ENCODE data around the gene XPO1.

The XPO1 gene

GRCh38 chr2:61566566-61566965 lies 28.4 kb upstream of the XPO1 start:
- H3K27ac Mint-ChIP-seq, result no peak overlapping the region
- H3K36me3 Mint-ChIP-seq (ENCODE audit: low read depth), result no peaks in the 10 kb centered on the region
- no peak for TF ChIP-seq CTCF (IDR thresholded peaks at IDR 0.05)
- no peaks in the 10 kb centered on the region for H3K4me1 Mint-ChIP-seq
- H3K27me3 Mint-ChIP-seq (ENCODE audit: low read depth, poor library complexity), result peaks cover 15% of the 10 kb centered on the region
- H3K4me3 Mint-ChIP-seq, result no peak overlapping the region
- no peak for DNase-seq
- H3K9me3 Mint-ChIP-seq, result no peaks in the 10 kb centered on the region

GRCh38 chr2:61562615-61563014 lies 24.5 kb upstream of the XPO1 start:
- Mint-ChIP-seq H3K27ac (no peak overlapping the region), H3K27me3 (ENCODE audit: low read depth, poor library complexity) (peaks cover 24% of the 10 kb centered on the region), H3K4me1 (no peaks in the 10 kb centered on the region), H3K36me3 (ENCODE audit: low read depth) (no peaks in the 10 kb centered on the region), H3K4me3 (no peak overlapping the region), H3K9me3 (no peaks in the 10 kb centered on the region)
- DNase-seq, result no peak
- no peak for TF ChIP-seq CTCF (IDR thresholded peaks at IDR 0.05)

GRCh38 chr2:61558160-61558559 lies 20.0 kb upstream of the XPO1 start:
- Mint-ChIP-seq H3K9me3 (peaks cover 3% of the 10 kb centered on the region), H3K27me3 (ENCODE audit: low read depth, poor library complexity) (peaks cover 21% of the 10 kb centered on the region), H3K4me3 (no peak overlapping the region), H3K4me1 (peaks cover 13% of the 10 kb centered on the region), H3K27ac (no peak overlapping the region), H3K36me3 (ENCODE audit: low read depth) (no peaks in the 10 kb centered on the region)
- TF ChIP-seq CTCF (IDR thresholded peaks at IDR 0.05), result no peak
- DNase-seq, result no peak

DNA sequence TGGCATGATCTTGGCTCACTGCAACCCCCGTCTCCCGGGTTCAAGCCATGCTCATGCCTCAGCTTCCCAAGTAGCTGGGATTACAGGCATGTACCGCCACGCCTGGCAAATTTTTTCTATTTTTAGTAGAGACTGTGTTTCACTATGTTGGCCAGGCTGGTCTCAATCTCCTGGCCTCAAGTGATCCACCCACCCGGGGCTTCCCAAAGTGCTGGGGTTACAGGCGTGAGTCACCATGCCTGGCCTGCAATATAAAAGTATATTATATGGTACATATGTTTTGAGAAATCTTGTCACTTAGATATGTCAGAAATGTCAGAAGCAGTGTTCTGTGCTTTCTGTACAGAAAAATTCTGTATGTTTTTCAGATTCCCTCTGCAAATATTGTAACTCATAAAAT lies 19.2 kb upstream of the XPO1 start:
- Mint-ChIP-seq H3K27me3 (ENCODE audit: low read depth, poor library complexity) (peaks cover 14% of the 10 kb centered on the region), H3K27ac (no peak overlapping the region), H3K36me3 (ENCODE audit: low read depth) (no peaks in the 10 kb centered on the region), H3K9me3 (peaks cover 3% of the 10 kb centered on the region), H3K4me3 (no peak overlapping the region), H3K4me1 (peaks cover 13% of the 10 kb centered on the region)
- no peak for TF ChIP-seq CTCF (IDR thresholded peaks at IDR 0.05)
- no peak for DNase-seq

DNA sequence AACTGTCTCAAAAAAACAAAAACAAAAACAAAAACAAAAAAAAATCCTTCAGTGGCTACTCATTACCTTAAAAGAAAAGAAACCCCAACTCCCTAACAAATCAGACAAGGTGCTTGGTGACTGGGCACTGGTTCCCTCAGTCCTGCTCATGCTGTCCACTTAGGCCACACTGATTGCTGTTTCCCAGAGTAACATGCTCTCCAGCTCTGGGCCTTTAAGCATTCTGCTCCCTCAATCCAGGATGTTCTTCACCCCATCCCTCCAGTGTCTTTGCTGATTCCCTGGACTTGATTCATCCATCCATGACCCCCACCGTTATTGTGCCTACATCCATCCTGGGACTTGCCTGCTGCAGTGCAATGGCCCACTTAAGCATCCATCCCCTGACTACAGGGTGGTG lies 16.4 kb upstream of the XPO1 start:
- Mint-ChIP-seq H3K27ac (peak overlapping the region; percentile 17), H3K4me1 (peaks cover 23% of the 10 kb centered on the region), H3K27me3 (ENCODE audit: low read depth, poor library complexity) (peaks cover 8% of the 10 kb centered on the region), H3K4me3 (no peak overlapping the region), H3K9me3 (peaks cover 3% of the 10 kb centered on the region), H3K36me3 (ENCODE audit: low read depth) (no peaks in the 10 kb centered on the region)
- TF ChIP-seq CTCF (IDR thresholded peaks at IDR 0.05), result no peak
- DNase-seq, result no peak

GRCh38 chr2:61550375-61551209 lies 12.4 kb upstream of the XPO1 start:
- no peak for TF ChIP-seq CTCF (IDR thresholded peaks at IDR 0.05)
- Mint-ChIP-seq H3K27me3 (ENCODE audit: low read depth, poor library complexity) (peaks cover 3% of the 10 kb centered on the region), H3K4me3 (no peak overlapping the region), H3K4me1 (peaks cover 22% of the 10 kb centered on the region), H3K9me3 (peaks cover 7% of the 10 kb centered on the region), H3K27ac (no peak overlapping the region), H3K36me3 (ENCODE audit: low read depth) (no peaks in the 10 kb centered on the region)
- DNase-seq, result no peak

All from nephron progenitor cell (in vitro differentiated cells).